ENCODE data around the gene DRD3. TPM values are rescaled to one million over a fixed set of nuclear protein-coding genes. Genes with fewer than 3 reads are reported as not detected.

Gene DRD3
- total RNA-seq, 1 experiment from 2014 or later: not detected

DNA sequence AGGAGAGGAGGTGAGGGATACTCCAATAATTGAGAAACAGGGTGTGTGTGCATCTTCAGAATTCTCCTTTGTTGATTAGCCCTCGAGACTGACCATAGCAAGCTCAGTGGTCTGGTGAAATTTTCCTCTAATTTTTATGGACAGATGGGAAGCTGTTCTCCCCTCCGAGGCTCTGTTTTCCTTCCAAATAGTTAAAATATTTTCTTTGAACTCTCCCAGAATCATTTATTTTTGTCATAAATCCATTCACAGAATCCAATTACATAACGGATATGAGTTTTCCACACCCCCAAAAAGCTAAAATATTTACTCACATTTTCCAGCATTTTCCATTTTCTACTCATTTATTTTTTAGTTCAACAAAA is 85.9 kb downstream of the DRD3 start:
- Histone ChIP-seq H3K36me3 (ENCODE audit: control insufficient read depth, insufficient read depth, low read length) (no peaks in the 10 kb centered on the region), H3K27me3 (replicated peaks; ENCODE audit: control insufficient read depth, insufficient read depth, low read length) (no peaks in the 10 kb centered on the region), H3K9me3 (no peaks in the 10 kb centered on the region), H3K4me1 (no peaks in the 10 kb centered on the region), H3K4me3 (ENCODE audit: low read depth, low read length) (no peak overlapping the region)
- Mint-ChIP-seq H3K4me3 (ENCODE audit: unreplicated experiment) (no peak overlapping the region), H3K36me3 (ENCODE audit: insufficient read depth, unreplicated experiment) (no peaks in the 10 kb centered on the region), H3K27me3 (ENCODE audit: insufficient read depth, unreplicated experiment) (peaks cover 2% of the 10 kb centered on the region), H3K27ac (ENCODE audit: unreplicated experiment) (no peak overlapping the region), H3K9me3 (ENCODE audit: unreplicated experiment) (no peaks in the 10 kb centered on the region), H3K4me1 (ENCODE audit: low read depth, unreplicated experiment) (no peaks in the 10 kb centered on the region)
- intact Hi-C loops (cut with micrococcal nuclease; ENCODE audit: unreplicated experiment): no loop called here
- no peak for DNase-seq
- CTCF ChIA-PET: interaction anchor here (0.8 kb wide), 1 partner anchor 55 kb away, joined by 3 read pairs; no protein-coding TSS in a partner anchor
- BruUV-seq (replicated peaks): no TSS peak
- TF ChIP-seq, protein P1, sequence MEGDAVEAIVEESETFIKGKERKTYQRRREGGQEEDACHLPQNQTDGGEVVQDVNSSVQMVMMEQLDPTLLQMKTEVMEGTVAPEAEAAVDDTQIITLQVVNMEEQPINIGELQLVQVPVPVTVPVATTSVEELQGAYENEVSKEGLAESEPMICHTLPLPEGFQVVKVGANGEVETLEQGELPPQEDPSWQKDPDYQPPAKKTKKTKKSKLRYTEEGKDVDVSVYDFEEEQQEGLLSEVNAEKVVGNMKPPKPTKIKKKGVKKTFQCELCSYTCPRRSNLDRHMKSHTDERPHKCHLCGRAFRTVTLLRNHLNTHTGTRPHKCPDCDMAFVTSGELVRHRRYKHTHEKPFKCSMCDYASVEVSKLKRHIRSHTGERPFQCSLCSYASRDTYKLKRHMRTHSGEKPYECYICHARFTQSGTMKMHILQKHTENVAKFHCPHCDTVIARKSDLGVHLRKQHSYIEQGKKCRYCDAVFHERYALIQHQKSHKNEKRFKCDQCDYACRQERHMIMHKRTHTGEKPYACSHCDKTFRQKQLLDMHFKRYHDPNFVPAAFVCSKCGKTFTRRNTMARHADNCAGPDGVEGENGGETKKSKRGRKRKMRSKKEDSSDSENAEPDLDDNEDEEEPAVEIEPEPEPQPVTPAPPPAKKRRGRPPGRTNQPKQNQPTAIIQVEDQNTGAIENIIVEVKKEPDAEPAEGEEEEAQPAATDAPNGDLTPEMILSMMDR (IDR thresholded peaks at IDR 0.05; ENCODE audit: insufficient read depth in 1 of 2, low read depth in 1 of 2, low read length in 1 of 2, severe bottlenecking in 1 of 2, unreplicated experiment in 1 of 2): no peak
- POLR2A ChIA-PET: no interaction called here

DNA sequence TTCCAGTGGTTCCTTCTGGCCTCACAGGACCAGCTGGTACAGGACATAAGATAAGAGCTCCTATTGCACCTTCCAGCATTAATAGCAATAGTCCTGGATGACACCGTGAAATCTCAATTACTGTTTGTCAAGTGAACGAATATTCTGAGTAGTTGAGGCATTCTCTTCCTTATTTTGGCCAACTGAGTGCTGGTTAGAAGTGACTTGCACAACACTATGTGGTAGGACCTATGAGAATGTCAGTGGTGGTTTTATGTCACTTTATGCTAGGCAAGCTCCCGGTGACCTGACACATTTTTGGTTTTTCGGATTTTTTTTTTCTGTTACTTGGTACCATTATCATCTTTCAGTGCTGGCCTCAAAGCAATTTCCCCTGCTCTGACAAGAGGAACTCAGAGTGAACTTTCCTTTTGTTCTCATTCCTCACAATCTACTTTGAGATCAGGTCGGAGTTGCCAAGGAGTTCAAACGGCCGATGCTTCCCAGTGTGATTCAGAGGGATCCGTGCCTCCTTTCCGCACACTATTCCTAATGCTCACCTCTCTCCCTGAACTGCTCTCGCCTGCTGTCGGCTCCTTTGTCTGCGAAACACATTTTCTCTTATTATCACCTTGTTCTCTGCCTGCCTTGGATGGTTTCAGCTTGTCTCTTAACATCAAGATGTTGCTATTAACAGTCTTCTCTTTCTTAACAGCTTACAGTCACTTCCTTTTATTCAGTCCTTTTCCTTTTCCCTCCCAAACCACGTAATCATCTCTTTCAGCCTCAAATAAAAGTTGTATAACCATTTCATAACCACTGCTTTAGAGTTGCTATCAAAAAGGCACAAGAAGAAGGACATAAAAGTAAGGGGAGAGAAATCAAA is 86.5 kb downstream of the DRD3 start:
- Mint-ChIP-seq H3K4me1 (ENCODE audit: low read depth, unreplicated experiment) (no peaks in the 10 kb centered on the region), H3K9me3 (ENCODE audit: unreplicated experiment) (no peaks in the 10 kb centered on the region), H3K4me3 (ENCODE audit: unreplicated experiment) (no peak overlapping the region), H3K27ac (ENCODE audit: unreplicated experiment) (no peak overlapping the region), H3K27me3 (ENCODE audit: insufficient read depth, unreplicated experiment) (peaks cover 2% of the 10 kb centered on the region), H3K36me3 (ENCODE audit: insufficient read depth, unreplicated experiment) (no peaks in the 10 kb centered on the region)
- ChIA-PET CTCF (interaction anchor here (0.8 kb wide), 1 partner anchor 55 kb away, joined by 3 read pairs; no protein-coding TSS in a partner anchor), POLR2A (no interaction called here)
- no peak for DNase-seq
- intact Hi-C loops (cut with micrococcal nuclease; ENCODE audit: unreplicated experiment): no loop called here
- Histone ChIP-seq H3K4me1 (no peaks in the 10 kb centered on the region), H3K27me3 (replicated peaks; ENCODE audit: control insufficient read depth, insufficient read depth, low read length) (no peaks in the 10 kb centered on the region), H3K4me3 (ENCODE audit: low read depth, low read length) (no peak overlapping the region), H3K9me3 (no peaks in the 10 kb centered on the region), H3K36me3 (ENCODE audit: control insufficient read depth, insufficient read depth, low read length) (no peaks in the 10 kb centered on the region)
- BruUV-seq (replicated peaks): no TSS peak
- TF ChIP-seq, protein P1 (IDR thresholded peaks at IDR 0.05; ENCODE audit: insufficient read depth in 1 of 2, low read depth in 1 of 2, low read length in 1 of 2, severe bottlenecking in 1 of 2, unreplicated experiment in 1 of 2): no peak

DNA sequence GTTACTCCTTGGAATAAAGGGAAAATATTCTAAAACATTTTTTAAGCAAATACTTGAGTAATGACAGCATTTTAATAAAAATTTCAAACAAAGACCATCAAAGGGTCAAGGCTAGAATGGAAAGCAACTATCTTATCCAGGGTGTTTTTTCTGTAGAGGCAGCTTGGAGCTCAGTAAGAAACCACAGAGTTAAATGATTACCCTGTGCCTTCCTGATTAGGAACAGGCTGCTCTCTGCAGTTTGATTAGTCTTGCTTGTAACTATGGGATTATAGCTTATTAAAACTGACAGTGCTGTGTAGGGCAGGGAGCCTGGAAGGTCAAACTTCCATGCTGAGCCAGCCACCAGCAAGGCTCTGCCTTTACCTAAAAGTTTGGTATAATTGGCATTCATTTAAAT is 89.2 kb downstream of the DRD3 start:
- no peak overlapping the region for H3K4me3 Mint-ChIP-seq (ENCODE audit: unreplicated experiment)

More for the DNA sequence above, 89.2 kb downstream of the DRD3 start:
- Histone ChIP-seq H3K27me3 (replicated peaks; ENCODE audit: control insufficient read depth, insufficient read depth, low read length) (no peaks in the 10 kb centered on the region), H3K4me1 (no peaks in the 10 kb centered on the region), H3K36me3 (ENCODE audit: control insufficient read depth, insufficient read depth, low read length) (peaks cover 2% of the 10 kb centered on the region; the same call in 1 of the 2 replicates), H3K9me3 (no peaks in the 10 kb centered on the region), H3K4me3 (ENCODE audit: low read depth, low read length) (no peak overlapping the region)
- intact Hi-C loops (cut with micrococcal nuclease; ENCODE audit: unreplicated experiment): no loop called here
- Mint-ChIP-seq H3K4me1 (ENCODE audit: low read depth, unreplicated experiment) (no peaks in the 10 kb centered on the region), H3K9me3 (ENCODE audit: unreplicated experiment) (no peaks in the 10 kb centered on the region), H3K36me3 (ENCODE audit: insufficient read depth, unreplicated experiment) (peaks cover 16% of the 10 kb centered on the region), H3K27ac (ENCODE audit: unreplicated experiment) (no peak overlapping the region), H3K27me3 (ENCODE audit: insufficient read depth, unreplicated experiment) (peaks cover 2% of the 10 kb centered on the region)
- CTCF ChIA-PET: no interaction called here
- POLR2A ChIA-PET: no interaction called here
- DNase-seq: no peak
- no TSS peak for BruUV-seq (replicated peaks)
- TF ChIP-seq, protein P1 (IDR thresholded peaks at IDR 0.05; ENCODE audit: insufficient read depth in 1 of 2, low read depth in 1 of 2, low read length in 1 of 2, severe bottlenecking in 1 of 2, unreplicated experiment in 1 of 2): no peak
